RWPE1 (cell line): Measurements from ENCODE around the gene AUH.

Source experiments
- CTCF ChIA-PET: fragments of 350-600 bp; sonication (Branson Sonifier 250); formaldehyde crosslinking; extraction: SDS; loops from one replicate; lab custom pipeline; 2021; lab: Yijun Ruan, JAX
- POLR2A ChIA-PET: fragments of 400-600 bp; formaldehyde crosslinking; extraction: SDS; loops from one replicate; lab custom pipeline; 2020; ENCODE audit warnings: antibody characterized with exemption; ENCODE audit not compliant: low non-redundant PET; lab: Yijun Ruan, JAX
- DNase-seq: peaks from one replicate; pipeline ENCODE4 v3.0.0; 2012; ENCODE audit warnings: low spot score
- H3K27ac ChIP-seq: fragments of 450-650 bp; 2 replicates; pipeline ENCODE4 v1.5.1; 2017
- CTCF ChIP-seq: fragments of 450-650 bp; conservative IDR thresholded peaks from 2 replicates; pipeline ENCODE4 v1.5.1; 2017; ENCODE audit warnings: low read depth, mild to moderate bottlenecking

Gene AUH

GRCh38 chr9:91174772-91175171 lies 186.9 kb downstream of the AUH start:
- ChIA-PET CTCF (interaction anchor here (0.6 to 0.8 kb wide), 2 partner anchors 152 to 499 kb away, joined by 3 read pairs; no protein-coding TSS in a partner anchor), POLR2A (no interaction called here)
- TF ChIP-seq CTCF = no peak
- DNase-seq = no peak
- no peak overlapping the region for H3K27ac ChIP-seq

- ChIA-PET POLR2A (no interaction called here), CTCF (no interaction called here)
- no peak for TF ChIP-seq CTCF
- no peak overlapping the region for H3K27ac ChIP-seq
- DNase-seq = no peak
Measured at GRCh38 chr9:91172329-91172728, 189.4 kb downstream of the AUH start.

GRCh38 chr9:91170951-91171350 lies 190.8 kb downstream of the AUH start:
- no peak for DNase-seq
- no peak overlapping the region for H3K27ac ChIP-seq
- TF ChIP-seq CTCF = no peak
- CTCF ChIA-PET = interaction anchor here (0.6 kb wide), 1 partner anchor 1463 kb away, joined by 9 read pairs; no protein-coding TSS in a partner anchor
- POLR2A ChIA-PET = no interaction called here

- TF ChIP-seq CTCF = no peak
- CTCF ChIA-PET = interaction anchor here (0.6 kb wide), 1 partner anchor 54 kb away, joined by 4 read pairs; no protein-coding TSS in a partner anchor
- POLR2A ChIA-PET = no interaction called here
- DNase-seq = no peak
- no peak overlapping the region for H3K27ac ChIP-seq
Measured at GRCh38 chr9:91166796-91167366, 194.8 kb downstream of the AUH start.

GRCh38 chr9:91164724-91165520 lies 196.8 kb downstream of the AUH start:
- CTCF ChIA-PET = no interaction called here
- DNase-seq = peak; percentile 98
- TF ChIP-seq CTCF = no peak
- H3K27ac ChIP-seq = peak overlapping the region; percentile 88
- POLR2A ChIA-PET = no interaction called here
